WTC11 (cell line): ENCODE results near the gene ZNF620. TPM values are rescaled to one million over a fixed set of nuclear protein-coding genes. Genes with fewer than 3 reads are reported as not detected.

Experiments used
- total RNA-seq: library from RNA; stranded (reverse); gene quantifications from 3 replicates; pipeline ENCODE4 v1.2.3, GENCODE V29; 2021

The ZNF620 gene
- total RNA-seq, 1 experiment from 2014 or later, result 15.6 TPM

Other genes starting within 250 kb of the ZNF620 start
- 82.0 to 93.2 TPM (median 90.6 TPM) in 3 replicates for gene EIF1B, start 196.3 kb upstream of the ZNF620 start, total RNA-seq
- 0.39 to 0.50 TPM (median 0.44 TPM) in 3 replicates for gene ENTPD3, start 118.9 kb upstream of the ZNF620 start, total RNA-seq
- gene RPL14, start 48.7 kb upstream of the ZNF620 start, total RNA-seq, result 2,759 to 2,816 TPM (median 2,760 TPM) in 3 replicates
- 7.2 to 11.2 TPM (median 9.7 TPM) in 3 replicates for gene ZNF619, start 28.9 kb upstream of the ZNF620 start, total RNA-seq
- gene ZNF621, start 18.9 kb downstream of the ZNF620 start, total RNA-seq, result 17.7 to 20.5 TPM (median 20.0 TPM) in 3 replicates